Left ventricle myocardium superior (tissue), 1 donor: ENCODE results near the gene EYA3. TPM values are rescaled to one million over a fixed set of nuclear protein-coding genes. Genes with fewer than 3 reads are reported as not detected.
A peak's percentile ranks its signal among the peaks of the same experiment; 100 is the strongest.

Experiments
- ATAC-seq: fragments of 200-7000 bp; cut with Tn5 transposase; one replicate; pipeline ENCODE4 v1.9.1; 2020; ENCODE audit warnings: mild to moderate bottlenecking, moderate library complexity
- DNase-seq: peaks from one replicate; pipeline ENCODE4 v3.0.0-alpha.2; 2020
- intact Hi-C: fragments of 100-400 bp; cut with micrococcal nuclease; formaldehyde crosslinking; loops from one replicate; pipeline ENCODE4 v1.11.0; 2022
- total RNA-seq: library from RNA; stranded (reverse); fragmentation: NEBNext Ultra II Directional; extraction: Animal tissue kit (Norgen Biotek cat#: 25700); gene quantifications from one replicate; pipeline ENCODE4 v1.2.1, GENCODE V29; 2021
- donor health status: DM: no; HTN: yes; CAD: no; lungs with severe emphysema.

The EYA3 gene
- total RNA-seq, 1 donor from 2014 or later: 21.1 TPM

DNA sequence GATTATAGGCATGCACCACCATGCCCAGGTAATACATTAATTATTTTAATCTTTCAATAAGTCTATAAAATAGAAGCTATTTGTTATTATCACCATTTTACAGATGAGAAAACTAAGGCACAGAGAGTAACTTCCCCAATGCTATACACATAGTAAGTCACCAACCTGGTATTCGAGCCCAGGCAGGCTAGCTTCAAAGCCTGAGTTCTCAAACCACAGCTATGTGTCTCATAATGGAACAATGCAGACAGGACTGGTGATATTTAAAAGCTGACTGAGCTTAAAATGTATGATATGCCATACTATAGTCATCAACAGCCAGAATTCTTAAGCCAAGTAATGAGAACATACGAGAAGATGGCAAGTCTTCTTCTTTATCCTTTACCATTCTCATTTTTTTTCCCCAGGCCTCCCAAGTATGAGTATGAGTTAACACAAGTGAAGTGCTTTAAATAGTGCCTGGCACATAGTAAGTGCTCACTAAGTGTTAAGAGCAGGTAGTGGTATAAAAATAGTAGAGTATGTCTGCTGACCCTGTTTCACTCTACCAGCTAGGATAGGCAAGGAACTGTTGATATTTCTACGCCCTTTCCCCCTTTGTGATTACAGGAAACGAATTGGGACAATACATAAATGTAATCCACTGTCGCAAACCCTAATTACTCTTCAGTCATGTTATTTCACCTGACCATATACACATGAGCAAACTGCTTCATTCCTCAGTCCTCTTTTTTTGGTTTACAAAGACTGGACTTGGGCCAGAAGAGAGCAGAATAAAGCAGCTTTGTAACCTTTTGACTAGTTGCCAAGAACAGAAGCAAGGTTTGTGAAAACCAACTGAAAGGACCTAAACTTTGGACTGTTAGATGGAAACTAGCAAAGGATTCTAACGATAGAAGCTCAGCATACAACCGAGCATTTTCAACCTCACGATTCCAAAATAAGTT is 9.5 kb downstream of the EYA3 start:
- DNase-seq: no peak
- ATAC-seq: peak; percentile 86

DNA sequence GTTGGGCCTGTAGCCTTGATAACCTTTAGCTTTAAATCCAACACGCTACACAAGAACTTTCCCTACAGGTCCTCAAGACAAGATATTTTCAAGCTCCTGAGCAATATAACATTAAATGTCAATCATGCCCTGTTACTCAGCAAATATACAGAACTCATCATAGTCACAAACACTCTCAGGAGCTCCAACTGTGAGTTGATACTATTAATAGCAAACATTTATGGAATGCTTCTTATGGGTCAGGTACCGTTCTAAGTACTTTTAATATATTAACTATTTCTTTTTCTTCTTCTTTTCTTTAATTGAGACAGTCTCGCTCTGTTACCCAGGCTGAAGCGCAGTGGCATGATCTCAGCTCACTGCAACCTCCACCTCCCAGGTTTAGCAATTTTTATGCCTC is 10.1 kb downstream of the EYA3 start:
- peak; percentile 69 for ATAC-seq
- DNase-seq: no peak
- intact Hi-C loops: no loop called here

More for the DNA sequence above, 9.5 kb downstream of the EYA3 start:
- intact Hi-C loops: no loop called here

DNA sequence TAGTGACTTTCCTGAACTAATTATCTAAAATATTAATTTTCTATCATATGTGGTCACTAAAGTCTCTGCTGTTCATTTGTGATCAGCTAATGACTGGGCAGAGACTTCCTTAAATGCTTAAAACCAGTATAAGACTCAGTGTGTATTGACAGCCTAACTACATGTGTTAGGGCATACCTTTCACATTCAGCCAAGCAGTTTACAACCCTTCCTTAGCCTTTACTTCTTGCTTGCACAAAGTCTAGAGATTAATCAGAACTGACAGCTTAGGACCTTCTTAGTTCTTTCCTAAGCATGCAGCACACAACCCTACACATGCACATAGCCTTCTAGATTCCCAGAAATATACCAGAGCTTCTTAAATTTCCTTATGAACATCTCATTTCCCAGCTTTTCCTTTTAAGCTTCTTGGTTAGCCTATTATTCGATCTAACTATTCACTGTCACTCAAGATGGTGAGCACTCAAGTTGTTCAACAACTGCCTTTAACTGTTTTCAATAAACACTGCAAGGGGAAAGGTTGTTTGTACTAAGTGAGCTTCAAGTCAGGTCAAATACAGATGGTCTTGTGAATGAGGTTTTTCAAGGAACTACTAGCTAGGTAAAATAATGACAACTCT is 13.4 kb downstream of the EYA3 start:
- intact Hi-C loops: no loop called here
- ATAC-seq: no peak
- no peak for DNase-seq

DNA sequence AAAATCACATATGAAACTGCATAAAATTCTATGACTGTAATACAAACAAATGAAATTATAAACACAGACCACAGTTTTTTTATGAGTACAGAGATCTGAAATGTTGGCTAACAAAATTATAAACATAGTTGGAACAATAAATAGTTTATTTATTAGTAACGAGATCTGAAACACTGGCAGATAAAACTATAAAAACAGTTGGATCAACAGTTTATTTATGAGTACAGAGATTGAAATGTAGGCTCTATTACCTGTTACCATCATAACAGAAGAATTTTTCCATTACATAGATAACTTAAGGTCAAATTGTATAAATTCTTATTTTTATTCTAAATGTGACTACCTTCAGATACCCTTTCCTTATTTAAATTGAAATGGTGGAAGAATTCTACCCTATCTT is 14.5 kb downstream of the EYA3 start:
- DNase-seq: no peak
- no peak for ATAC-seq
- intact Hi-C loops: no loop called here

DNA sequence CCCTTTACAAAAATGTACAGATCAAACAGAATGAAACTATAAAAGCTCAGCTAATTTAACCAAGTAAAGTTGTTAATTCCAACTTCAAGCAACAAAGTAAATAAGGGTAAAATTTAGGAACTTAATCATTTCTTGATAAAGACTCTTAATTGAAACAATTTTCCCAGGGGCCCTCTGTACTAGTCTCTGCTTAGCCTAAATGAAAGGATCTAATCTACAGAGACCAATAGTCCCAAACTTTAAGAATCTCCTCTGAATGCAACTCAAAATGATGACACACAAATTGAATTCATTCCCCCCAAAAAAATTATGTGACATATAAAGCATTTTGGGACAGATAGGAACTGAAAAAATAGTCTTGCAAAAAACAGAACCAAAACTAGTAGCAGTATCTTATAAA is 16.6 kb downstream of the EYA3 start:
- ATAC-seq: no peak
- no peak for DNase-seq
- intact Hi-C loops: no loop called here

DNA sequence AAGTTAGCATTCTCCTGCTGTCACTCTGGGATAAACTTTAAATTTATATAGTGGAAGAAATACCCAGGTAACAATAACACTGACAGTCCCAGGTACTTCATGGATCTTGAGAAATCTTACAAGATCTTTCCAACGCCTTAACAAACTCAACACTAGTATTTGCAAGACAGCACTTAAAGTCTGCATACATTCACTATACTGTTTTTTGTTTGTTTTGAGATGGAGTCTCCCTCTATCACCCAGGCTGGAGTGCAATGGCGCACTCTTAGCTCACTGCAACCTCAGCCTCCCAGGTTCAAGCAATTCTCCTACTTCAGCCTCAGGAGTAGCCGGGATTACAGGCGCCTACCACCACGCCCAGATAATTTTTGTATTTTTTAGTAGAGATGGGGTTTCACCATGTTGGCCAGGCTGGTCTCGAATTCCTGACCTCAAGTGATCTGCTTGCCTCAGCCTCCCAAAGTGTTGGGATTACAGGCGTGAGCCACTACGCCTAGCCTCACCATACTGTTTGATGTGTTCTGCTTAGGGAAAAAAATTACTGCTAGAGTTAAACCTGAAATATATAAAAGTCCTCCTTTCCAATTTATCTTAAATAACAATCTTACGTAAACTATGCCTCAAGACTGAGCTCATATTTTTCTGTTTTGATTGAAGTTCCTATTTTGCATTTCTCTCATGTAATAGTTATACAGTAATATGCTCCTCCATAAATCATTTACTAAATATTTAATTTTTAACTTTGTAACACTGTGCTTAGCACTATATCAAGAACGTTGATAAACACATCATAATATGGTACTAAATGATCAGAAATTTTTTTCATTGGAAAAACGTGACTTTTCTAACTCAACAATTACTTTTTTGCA is 17.5 kb downstream of the EYA3 start:
- no peak for ATAC-seq
- no peak for DNase-seq
- intact Hi-C loops: no loop called here

DNA sequence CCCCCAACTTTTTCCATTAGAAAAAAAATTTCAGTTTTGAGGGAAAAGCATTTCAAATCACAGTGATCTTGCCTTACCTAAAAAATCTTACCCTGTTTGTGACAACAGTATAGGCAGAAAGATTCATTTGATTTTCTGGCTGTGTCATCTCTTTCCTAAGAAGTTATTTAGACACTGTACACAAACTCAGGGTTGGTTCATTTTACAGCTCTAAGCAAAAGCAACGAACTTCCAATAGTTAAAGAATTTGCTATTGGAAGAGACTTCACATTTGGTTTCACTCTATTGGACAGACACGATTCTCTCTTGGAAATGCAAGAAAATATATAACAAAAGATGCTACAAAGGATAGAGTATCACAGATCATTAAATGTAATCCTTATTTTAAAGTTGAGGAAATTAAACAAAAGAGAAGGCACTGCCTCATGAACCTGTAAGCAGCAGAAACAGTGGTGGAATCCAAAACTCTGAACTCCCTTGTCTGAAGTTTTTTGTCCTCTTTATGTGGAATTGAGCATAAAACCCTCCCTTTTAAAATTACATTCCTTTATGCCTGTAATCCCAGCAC is 20.8 kb downstream of the EYA3 start:
- no peak for DNase-seq
- intact Hi-C loops: no loop called here
- no peak for ATAC-seq

DNA sequence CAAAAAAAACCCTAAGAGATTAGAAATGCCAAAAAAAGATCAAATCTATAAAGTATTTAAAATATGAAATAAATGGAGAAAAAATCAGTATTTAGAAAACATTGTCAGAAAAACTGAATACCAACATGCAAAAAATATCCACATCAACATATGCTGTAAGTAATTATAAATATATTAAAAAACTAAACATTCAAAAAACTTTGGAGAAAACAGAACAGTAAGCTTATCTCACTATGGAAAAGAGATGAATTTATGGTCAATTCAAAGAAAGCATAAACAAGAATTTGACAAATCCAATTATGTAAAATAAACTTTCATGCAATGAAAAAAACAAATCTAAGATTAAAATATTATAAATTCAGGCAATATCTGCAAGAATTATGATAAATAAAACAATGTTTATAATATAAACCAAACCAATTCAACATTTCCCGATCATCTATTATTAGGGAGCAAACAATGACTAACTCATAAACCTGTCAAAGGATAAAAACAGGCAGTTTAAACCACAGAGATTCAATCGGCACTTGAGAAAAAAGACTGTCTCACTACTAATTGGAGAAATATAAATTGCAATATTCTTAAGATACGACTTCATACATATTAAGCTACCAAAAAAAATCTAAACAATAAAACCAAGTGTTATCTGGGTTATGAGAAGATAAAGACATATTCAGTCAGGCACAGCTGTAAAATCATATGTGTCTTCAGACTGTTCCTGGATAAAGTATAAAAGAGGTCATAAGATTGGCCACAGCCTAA is 21.8 kb downstream of the EYA3 start:
- intact Hi-C loops: no loop called here
- DNase-seq (no peak), ATAC-seq (no peak)

DNA sequence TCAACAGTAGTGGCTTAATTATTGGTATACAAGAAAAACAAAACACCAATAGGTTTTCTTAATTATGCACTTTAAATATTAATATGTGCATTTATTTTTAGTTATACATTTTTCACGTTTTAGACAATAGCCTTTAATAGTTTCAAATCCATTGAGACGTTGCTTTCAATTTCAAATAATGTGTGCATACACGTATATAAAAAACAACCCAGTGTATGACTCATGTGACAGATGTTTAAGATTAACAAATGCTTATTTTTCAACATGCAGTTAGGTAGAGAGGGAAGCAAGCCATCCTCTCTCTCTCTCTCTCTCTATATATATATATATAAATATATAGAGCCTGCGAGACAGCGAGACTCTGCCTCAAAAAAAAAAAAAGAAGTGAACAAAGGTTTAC is 24.3 kb downstream of the EYA3 start:
- DNase-seq (no peak), ATAC-seq (no peak)
- intact Hi-C loops: no loop called here

DNA sequence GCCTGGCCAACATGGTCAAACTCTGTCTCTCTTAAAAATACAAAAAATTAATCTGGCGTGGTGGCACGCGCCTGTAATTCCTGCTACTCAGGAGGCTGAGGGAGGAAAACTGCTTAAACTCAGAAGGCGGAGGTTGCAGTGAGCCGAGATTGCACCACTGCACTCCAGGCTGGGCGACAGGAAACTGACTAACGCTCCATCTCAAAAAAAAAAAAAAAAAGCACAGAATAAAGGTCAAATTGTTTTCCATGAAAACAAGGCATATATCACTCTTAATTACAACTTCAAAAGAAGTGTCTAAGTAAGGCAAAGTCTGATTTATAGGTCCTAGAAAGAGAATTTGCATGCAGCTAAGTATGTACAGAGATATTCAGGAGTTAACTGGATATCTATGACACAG is 25.6 kb downstream of the EYA3 start:
- DNase-seq (no peak), ATAC-seq (no peak)
- intact Hi-C loops: no loop called here

DNA sequence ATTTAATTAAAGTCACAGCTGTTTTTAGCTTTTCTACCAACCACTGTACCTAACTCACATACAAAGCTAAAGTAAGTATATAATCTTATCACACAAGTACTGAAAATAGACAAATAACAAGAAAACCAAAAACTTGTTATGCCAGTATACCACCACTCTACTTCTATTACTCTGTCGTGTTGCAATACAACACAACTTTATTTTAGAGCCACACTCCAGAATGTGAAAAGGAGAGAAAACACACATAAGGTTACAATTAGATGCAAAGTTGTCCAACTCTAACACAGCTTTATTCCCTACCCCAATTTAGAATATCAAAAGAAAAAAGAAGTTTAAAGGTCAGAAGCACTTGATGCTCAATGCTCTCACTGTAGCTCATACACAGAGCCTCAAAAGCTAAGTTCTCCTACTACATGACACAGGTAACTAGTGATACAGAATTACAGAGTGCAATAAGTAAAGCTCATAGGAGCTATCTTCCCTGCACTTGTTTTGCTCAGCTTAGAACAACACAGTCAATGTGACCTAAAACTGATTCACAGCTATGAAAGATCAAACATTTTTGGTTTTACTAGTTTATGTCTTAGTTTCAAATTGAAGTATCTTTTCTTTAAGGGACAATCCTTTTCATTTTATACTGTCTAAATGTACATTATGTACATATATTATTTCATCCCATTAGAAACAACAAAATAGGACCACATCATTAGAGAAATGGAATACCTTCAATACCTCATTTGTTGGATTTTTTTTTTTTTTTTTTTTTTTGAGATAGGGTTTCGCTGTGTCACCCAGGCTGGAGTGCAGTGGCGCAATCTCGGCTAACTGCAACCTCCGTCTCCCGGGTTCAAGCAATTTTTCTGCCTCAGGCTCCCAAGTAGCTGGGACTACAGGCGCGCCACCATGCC is 29.2 kb downstream of the EYA3 start:
- ATAC-seq: no peak
- no peak for DNase-seq
- intact Hi-C loops: no loop called here

DNA sequence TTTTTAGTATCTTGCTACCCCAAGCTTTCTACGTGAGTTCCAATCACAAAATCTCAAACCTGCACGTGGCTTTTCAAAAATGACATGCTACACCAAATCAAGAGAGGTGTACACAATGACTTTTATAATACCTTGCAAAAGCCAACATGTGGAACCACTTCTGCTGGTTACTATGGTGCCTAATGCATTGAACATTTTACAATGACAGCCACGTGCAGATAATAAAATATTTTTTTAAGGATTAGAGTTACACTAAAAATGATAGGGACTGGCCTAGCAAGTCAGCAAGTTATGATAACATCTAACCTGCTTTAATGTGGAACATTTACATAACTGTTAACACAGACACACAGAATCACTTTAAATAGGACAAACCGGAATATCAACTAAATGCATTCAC is 30.2 kb downstream of the EYA3 start:
- no peak for ATAC-seq
- no peak for DNase-seq
- intact Hi-C loops: no loop called here

DNA sequence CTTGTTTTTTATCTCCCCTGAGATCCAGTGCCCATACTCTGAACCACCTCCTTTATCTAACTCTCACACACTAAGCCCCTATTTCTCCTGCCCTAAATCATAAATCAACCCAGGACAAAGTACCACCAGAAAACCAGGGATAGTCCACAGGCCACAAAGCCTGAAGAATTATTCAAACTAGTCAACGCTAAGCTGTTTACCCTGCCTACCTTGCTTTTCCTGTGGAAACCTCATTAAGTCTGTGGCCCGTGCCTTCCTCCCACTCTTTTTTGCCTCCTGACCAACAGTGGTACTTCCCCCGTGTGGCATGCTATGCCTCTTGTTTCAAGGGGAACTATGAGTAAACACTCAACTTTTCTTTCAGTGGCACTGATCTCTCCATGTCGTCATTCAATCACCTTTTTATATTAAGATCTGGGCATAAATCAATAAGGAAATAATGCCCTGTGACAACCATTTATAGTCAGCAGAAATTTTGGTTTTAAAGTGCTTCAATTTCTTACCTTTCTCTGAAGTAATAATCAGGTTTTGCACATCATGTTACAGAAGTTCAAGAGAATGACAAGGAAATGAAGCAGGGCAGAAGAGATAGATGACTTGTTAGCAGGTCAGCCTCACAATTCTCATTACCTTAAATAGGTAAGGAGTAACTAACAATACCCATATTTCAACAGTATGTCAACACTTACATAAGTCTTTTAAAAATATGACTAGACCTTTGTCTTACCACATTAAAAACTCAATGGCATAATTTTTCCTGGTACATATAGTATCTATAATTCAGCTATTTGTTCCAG is 32.1 kb downstream of the EYA3 start:
- DNase-seq (no peak), ATAC-seq (no peak)
- intact Hi-C loops: no loop called here

DNA sequence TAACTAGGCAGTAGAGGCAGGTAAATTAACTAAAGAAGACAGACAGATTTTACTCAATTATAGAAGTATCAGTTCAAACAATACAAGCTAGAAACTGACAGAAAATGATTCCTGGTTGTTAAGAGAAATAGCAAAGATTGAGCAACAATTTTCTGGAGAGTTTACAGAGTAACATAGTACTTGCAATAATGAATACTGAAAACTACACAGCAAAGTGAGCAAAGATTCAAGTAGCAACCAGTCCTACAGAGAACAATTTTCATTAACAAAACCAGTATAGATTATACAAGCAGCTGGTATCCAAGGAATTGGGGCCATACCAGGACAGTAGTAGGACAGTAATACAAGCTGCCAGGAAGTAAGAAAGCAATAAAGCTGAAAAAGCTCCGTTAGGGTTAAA is 37.6 kb downstream of the EYA3 start:
- no peak for DNase-seq
- intact Hi-C loops: no loop called here
- no peak for ATAC-seq

DNA sequence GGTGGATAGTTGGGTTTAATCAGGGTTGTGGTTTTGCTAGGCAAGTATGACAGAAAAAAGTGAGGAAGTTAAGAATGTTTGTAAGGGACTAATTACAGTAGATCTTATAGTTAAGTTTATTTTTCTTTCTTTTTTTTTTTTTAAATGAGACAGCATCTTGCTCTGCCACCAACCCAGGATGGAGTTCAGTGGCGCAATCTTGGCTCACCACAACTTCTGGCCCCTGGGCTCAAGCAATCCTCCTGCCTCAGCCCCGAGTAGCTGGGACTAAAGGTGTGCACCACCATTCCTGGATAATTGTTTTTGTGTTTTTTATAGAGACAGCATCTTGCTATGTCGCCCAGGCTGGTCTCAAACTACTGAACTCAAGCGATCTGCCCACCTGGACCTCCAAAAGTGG is 41.7 kb downstream of the EYA3 start:
- intact Hi-C loops: no loop called here
- DNase-seq (no peak), ATAC-seq (no peak)

DNA sequence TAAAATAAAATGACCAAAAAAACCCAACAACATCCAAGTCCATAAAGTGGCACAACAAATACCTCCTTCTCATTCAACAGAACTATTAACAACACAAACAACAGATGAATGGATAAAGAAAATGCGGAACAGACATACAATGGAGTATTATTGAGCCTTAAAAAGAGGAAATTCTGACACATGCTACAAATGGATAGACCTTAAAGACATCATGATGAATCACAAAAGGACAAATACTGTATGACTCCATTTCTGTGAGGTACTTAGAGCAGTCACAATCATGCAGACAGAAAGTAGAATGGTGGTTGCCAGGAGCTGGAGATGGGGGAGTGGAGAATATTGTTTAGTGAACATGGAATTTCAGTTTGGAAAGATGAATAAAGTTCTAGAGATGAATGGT is 42.6 kb downstream of the EYA3 start:
- DNase-seq (no peak), ATAC-seq (no peak)
- intact Hi-C loops: no loop called here

DNA sequence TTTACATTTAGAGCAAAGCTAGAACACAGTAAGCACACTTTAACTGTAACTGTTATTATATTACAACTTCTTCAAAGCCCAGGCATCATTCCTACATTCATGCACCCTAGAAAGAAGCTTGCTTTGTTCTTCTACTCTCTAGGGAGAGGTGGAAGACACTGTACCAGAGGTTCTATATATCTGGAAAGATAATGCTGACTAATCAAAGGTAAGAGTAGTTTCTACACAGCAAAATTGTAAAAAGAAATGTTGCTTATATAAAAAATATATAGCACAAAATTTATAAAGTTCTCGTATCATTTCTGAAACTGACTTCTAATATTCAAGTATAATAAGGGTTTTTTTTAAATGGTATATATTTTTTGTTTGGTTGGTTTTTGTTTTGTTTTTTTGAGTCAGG is 44.0 kb downstream of the EYA3 start:
- intact Hi-C loops: no loop called here
- no peak for DNase-seq
- ATAC-seq: no peak
